Measurements from ENCODE around the gene SMG5. TPM values are rescaled to one million over a fixed set of nuclear protein-coding genes. Genes with fewer than 3 reads are reported as not detected.

Gene SMG5
- total and polyA plus RNA-seq, 8 donors, result 15.9 to 42.8 (median 26.4) TPM

DNA sequence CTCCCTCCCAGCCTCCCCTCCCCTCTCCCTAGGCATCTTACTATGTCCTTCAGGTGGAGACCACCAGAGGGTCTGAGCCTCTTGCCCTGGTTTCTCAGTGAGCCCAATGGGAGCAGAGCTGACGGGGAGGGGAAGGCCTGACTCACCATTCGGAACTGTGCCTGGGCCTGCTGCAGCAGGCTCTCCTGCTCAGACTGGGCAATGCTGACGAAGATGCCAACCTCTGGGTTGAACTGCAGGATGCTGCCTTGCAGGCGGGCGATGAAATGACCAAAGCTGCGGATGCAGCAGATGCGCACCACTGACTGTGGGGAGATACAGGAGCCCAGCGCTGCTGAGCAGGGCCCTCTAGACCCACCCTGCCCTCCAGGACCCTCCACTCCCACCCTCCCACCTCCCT is 23.8 kb downstream of the SMG5 start:
- Histone ChIP-seq H3K27me3 (no peaks in the 10 kb centered on the region), H3K4me1 (no peaks in the 10 kb centered on the region), H3K36me3 (peaks cover 20 to 56% (median 46%) of the 10 kb centered on the region in 3 donors), H3K4me3 (no peak overlapping the region), H3K9me3 (no peaks in the 10 kb centered on the region), H3K27ac (no peak overlapping the region)
- FAIRE-seq, result no peak
- TF ChIP-seq CTCF (IDR thresholded peaks at IDR 0.05), result no peak
- no peak for DNase-seq
- no peak for ATAC-seq
- intact Hi-C loops (cut with DNase I), result no loop called here
- WGBS, 2 donors, result 95 to 97% methylated on average over 8 of the region's 8 CpGs

- H3K27me3 ChIP-seq, result no peaks in the 10 kb centered on the region
- H3K27ac ChIP-seq, result no peak overlapping the region
- H3K4me1 ChIP-seq, result no peaks in the 10 kb centered on the region
- TF ChIP-seq CTCF (IDR thresholded peaks at IDR 0.05), result no peak
- ATAC-seq (no peak), DNase-seq (no peak), FAIRE-seq (no peak)
- 77 to 95% methylated on average over 2 of the region's 2 CpGs for WGBS, 2 donors
- H3K9me3 ChIP-seq, result no peaks in the 10 kb centered on the region
- peaks cover 20 to 56% (median 42%) of the 10 kb centered on the region in 3 donors for H3K36me3 ChIP-seq
- no peak overlapping the region for H3K4me3 ChIP-seq
- intact Hi-C loops (cut with DNase I), result no loop called here
These were observed 24.9 kb downstream of the SMG5 start for GRCh38 chr1:156257711-156258110.

DNA sequence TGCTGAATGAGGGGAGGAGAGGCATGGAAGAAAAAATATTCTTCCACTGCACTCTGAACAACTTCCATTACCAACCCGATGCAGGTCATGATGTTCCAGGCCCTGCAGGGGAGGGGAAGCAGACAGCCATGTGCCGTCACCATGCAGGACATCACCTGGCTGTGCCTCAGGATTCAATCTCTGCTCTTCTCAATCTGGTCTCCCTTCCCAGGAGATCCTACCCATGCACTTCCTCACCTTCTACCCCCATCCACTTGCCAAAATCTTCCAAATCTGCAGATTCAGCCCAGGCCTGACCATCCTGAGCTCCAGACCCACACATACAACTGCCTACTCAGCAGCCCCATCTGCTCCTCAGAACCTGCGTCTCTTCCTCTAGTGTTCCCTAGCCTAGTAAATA is 29.0 kb downstream of the SMG5 start:
- DNase-seq (no peak), ATAC-seq (no peak), FAIRE-seq (no peak)
- TF ChIP-seq CTCF (IDR thresholded peaks at IDR 0.05), result no peak
- Histone ChIP-seq H3K36me3 (peaks cover 15 to 55% (median 23%) of the 10 kb centered on the region in 3 donors), H3K9me3 (no peaks in the 10 kb centered on the region), H3K4me3 (no peak overlapping the region), H3K4me1 (no peaks in the 10 kb centered on the region), H3K27me3 (no peaks in the 10 kb centered on the region), H3K27ac (no peak overlapping the region)
- WGBS, 2 donors, result 89 to 91% methylated on average over 3 of the region's 3 CpGs
- intact Hi-C loops (cut with DNase I), result no loop called here

DNA sequence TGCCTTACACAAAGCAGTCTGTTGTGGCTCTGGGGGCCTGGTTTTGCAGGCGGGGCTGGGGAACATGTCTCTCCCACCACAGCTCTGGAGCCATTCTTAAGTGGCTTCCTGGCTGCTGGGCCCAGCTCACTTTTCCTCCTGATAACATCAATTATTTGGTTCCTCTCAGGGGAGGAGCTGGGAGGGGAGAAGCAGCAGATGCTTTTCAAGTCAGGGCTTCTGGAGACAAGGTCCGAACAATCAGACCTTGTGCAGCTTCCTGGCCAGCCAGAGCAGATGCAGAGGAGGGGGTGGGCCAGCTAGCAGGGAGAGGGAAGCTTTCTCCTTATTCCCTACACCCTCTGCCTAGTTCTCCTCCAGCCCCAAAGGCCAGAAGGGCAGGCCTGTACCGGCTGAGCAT is 31.1 kb downstream of the SMG5 start:
- H3K36me3 ChIP-seq, result peaks cover 11 to 38% (median 13%) of the 10 kb centered on the region in 3 donors

More for the DNA sequence above, 31.1 kb downstream of the SMG5 start:
- no peaks in the 10 kb centered on the region for H3K4me1 ChIP-seq
- intact Hi-C loops (cut with DNase I), result no loop called here
- no peaks in the 10 kb centered on the region for H3K27me3 ChIP-seq
- FAIRE-seq (no peak), DNase-seq (no peak), ATAC-seq (no peak)
- H3K4me3 ChIP-seq, result no peak overlapping the region
- 72 to 86% methylated on average over 3 of the region's 3 CpGs for WGBS, 2 donors
- no peaks in the 10 kb centered on the region for H3K9me3 ChIP-seq
- TF ChIP-seq CTCF (IDR thresholded peaks at IDR 0.05), result no peak
- H3K27ac ChIP-seq, result no peak overlapping the region
